Glutamatergic neuron (in vitro differentiated cells): ENCODE data around the gene AGR3. TPM values are rescaled to one million over a fixed set of nuclear protein-coding genes. Genes with fewer than 3 reads are reported as not detected.

Experiments used
- DNase-seq: peaks from one replicate; pipeline ENCODE4 v3.0.0; 2022
- H3K27ac Mint-ChIP-seq: one replicate; pipeline ENCODE4 v1.8.0; 2020; ENCODE audit warnings: mild to moderate bottlenecking, mixed read lengths, inconsistent platforms; ENCODE audit not compliant: unreplicated experiment
- H3K27me3 Mint-ChIP-seq: one replicate; pipeline ENCODE4 v1.8.0; 2020; ENCODE audit warnings: mild to moderate bottlenecking, moderate library complexity, mixed read lengths, inconsistent platforms; ENCODE audit not compliant: unreplicated experiment
- H3K36me3 Mint-ChIP-seq: one replicate; pipeline ENCODE4 v1.8.0; 2020; ENCODE audit warnings: mild to moderate bottlenecking, mixed read lengths, inconsistent platforms; ENCODE audit not compliant: unreplicated experiment
- H3K4me1 Mint-ChIP-seq: one replicate; pipeline ENCODE4 v1.8.0; 2020; ENCODE audit warnings: mild to moderate bottlenecking, low read depth, mixed read lengths, inconsistent platforms; ENCODE audit not compliant: unreplicated experiment
- H3K4me3 Mint-ChIP-seq: one replicate; pipeline ENCODE4 v1.8.0; 2020; ENCODE audit warnings: mild to moderate bottlenecking, mixed read lengths, inconsistent platforms; ENCODE audit not compliant: unreplicated experiment
- H3K9me3 Mint-ChIP-seq: one replicate; pipeline ENCODE4 v1.8.0; 2020; ENCODE audit warnings: mild to moderate bottlenecking, moderate library complexity, mixed read lengths, inconsistent platforms; ENCODE audit not compliant: unreplicated experiment
- total RNA-seq: library from RNA; stranded (reverse); fragmentation: NEBNext Ultra II Directional; extraction: Animal tissue kit (Norgen Biotek cat#: 25700); gene quantifications from one replicate; pipeline ENCODE4 v1.2.1, GENCODE V29; 2021; ENCODE audit not compliant: unreplicated experiment
- TF ChIP-seq, protein P1 (sequence below): fragments of 200-600 bp; sonication (generic); IDR thresholded peaks from one replicate; pipeline ENCODE4 v1.5.0; 2021; ENCODE audit not compliant: partially characterized antibody, unreplicated experiment

AGR3 gene
- total RNA-seq, 1 donor from 2014 or later, result not detected

DNA sequence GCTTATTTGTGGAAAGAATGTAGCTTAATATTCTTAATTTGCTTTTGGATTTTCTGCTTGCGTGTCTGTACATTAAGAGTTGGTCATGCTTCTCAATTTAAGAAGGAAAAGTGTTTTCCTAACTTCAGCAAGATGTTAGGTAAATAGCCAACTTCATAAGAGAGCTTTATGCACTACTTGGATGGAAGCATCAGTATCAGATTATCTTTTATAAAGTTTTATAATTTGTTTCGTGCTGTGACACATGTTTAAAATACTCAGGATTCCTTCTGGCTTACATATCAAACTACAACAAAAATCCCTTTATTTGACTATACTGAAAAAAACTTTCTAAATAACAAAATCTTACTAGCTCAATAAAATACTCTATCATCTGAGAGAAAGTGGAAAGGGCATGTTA is 42.1 kb downstream of the AGR3 start:
- no peaks in the 10 kb centered on the region for H3K9me3 Mint-ChIP-seq
- no peak for DNase-seq
- peaks cover 1% of the 10 kb centered on the region for H3K27me3 Mint-ChIP-seq
- H3K27ac Mint-ChIP-seq, result no peak overlapping the region
- TF ChIP-seq, protein P1, sequence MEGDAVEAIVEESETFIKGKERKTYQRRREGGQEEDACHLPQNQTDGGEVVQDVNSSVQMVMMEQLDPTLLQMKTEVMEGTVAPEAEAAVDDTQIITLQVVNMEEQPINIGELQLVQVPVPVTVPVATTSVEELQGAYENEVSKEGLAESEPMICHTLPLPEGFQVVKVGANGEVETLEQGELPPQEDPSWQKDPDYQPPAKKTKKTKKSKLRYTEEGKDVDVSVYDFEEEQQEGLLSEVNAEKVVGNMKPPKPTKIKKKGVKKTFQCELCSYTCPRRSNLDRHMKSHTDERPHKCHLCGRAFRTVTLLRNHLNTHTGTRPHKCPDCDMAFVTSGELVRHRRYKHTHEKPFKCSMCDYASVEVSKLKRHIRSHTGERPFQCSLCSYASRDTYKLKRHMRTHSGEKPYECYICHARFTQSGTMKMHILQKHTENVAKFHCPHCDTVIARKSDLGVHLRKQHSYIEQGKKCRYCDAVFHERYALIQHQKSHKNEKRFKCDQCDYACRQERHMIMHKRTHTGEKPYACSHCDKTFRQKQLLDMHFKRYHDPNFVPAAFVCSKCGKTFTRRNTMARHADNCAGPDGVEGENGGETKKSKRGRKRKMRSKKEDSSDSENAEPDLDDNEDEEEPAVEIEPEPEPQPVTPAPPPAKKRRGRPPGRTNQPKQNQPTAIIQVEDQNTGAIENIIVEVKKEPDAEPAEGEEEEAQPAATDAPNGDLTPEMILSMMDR, result no peak
- H3K36me3 Mint-ChIP-seq, result no peaks in the 10 kb centered on the region
- no peak overlapping the region for H3K4me3 Mint-ChIP-seq
- H3K4me1 Mint-ChIP-seq, result peaks cover 2% of the 10 kb centered on the region

DNA sequence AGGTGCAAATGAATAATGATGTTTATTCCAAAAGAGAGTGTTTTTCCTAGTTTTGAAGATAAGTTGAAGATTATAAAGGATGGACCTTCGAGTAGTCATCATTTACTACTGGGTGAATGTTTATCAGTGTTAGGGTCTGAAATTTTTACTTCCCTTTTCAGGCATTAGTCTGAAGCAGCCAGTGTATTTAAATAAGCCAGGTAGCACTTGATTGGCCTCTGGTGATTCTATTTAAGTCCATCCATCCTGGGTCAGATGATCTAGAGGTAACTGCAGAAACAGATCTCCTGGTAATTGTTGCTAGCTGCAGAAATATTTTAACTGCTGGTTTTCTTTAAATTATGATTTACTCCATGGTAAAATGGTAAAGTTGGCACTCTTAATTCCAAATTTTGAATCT is 42.9 kb downstream of the AGR3 start:
- no peak overlapping the region for H3K27ac Mint-ChIP-seq
- H3K36me3 Mint-ChIP-seq, result no peaks in the 10 kb centered on the region

DNA sequence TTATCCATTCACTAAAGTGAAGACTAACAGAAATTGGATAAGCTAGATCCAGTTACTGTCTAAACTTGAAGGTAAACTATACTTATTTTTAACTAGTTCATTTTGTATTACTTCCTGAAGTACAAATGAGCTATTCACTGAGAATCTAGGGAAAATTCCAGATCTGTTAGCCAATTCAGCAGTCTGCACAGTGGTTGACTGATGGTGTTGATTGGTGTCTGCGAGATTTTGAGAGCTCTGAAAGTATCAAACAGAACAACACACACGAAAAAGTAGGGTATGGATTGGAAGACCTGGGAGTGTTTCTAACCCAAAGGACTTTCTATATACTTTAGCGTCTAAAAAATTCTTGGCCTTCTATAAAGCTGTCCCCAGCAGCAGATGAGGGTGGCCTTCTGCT is 43.4 kb downstream of the AGR3 start:
- Mint-ChIP-seq H3K9me3 (no peaks in the 10 kb centered on the region), H3K36me3 (no peaks in the 10 kb centered on the region), H3K4me1 (peaks cover 2% of the 10 kb centered on the region), H3K27me3 (peaks cover 1% of the 10 kb centered on the region), H3K4me3 (no peak overlapping the region), H3K27ac (no peak overlapping the region)
- TF ChIP-seq, protein P1, result no peak
- no peak for DNase-seq

More for the DNA sequence above, 42.9 kb downstream of the AGR3 start:
- H3K9me3 Mint-ChIP-seq, result no peaks in the 10 kb centered on the region
- TF ChIP-seq, protein P1, result no peak
- peaks cover 2% of the 10 kb centered on the region for H3K4me1 Mint-ChIP-seq
- H3K4me3 Mint-ChIP-seq, result no peak overlapping the region
- H3K27me3 Mint-ChIP-seq, result peaks cover 1% of the 10 kb centered on the region
- no peak for DNase-seq

DNA sequence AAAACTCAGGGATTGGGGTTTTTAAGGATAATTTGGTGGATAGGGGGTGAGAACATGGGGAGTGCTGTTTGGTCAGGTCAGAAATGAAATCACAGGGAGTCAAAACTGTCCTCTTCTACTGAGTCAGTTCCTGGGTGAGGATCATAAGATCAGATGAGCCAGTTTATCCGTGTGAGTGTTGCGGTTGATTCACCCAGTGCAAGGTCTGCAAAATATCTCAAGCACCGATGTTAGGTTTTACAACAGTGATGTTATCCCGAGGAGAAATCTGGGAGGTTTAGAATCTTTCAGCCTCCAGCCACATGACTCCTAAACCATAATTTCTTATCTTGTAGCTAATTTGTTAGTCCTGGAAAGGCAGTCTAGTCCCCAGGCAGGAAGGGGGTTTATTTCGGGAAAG is 45.3 kb downstream of the AGR3 start:
- H3K27ac Mint-ChIP-seq, result no peak overlapping the region
- no peak for DNase-seq
- peaks cover 1% of the 10 kb centered on the region for H3K27me3 Mint-ChIP-seq
- no peak overlapping the region for H3K4me3 Mint-ChIP-seq
- H3K36me3 Mint-ChIP-seq, result no peaks in the 10 kb centered on the region
- TF ChIP-seq, protein P1, result no peak
- peaks cover 1% of the 10 kb centered on the region for H3K4me1 Mint-ChIP-seq
- H3K9me3 Mint-ChIP-seq, result no peaks in the 10 kb centered on the region

DNA sequence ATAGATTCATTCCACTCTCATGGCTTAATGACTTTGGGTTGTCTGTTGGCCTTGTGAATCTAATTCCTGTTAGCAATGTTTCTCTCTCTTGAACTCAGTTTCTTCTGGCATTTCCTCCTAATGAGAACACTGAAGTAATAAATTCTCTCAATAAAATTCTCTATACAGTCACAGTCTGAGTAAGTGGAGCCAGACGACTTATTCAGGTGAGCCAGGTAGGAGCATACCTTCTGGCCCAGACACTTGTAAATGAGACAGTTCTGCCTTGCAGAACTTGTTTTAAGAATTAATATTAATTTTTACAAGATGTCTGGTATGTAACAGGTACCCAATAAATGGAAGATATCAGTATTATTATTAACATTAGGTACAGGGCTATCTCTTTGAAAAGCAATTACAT is 48.4 kb downstream of the AGR3 start:
- Mint-ChIP-seq H3K4me1 (no peaks in the 10 kb centered on the region), H3K36me3 (peaks cover 7% of the 10 kb centered on the region), H3K27ac (no peak overlapping the region), H3K4me3 (no peak overlapping the region), H3K9me3 (no peaks in the 10 kb centered on the region), H3K27me3 (peaks cover 1% of the 10 kb centered on the region)
- no peak for DNase-seq
- TF ChIP-seq, protein P1, result no peak
